Lung (tissue), 12 donors: ENCODE results near the gene VAV1. TPM values are rescaled to one million over a fixed set of nuclear protein-coding genes. Genes with fewer than 3 reads are reported as not detected.

Source experiments
- ATAC-seq: fragments of 200-7000 bp; cut with Tn5 transposase; one replicate; pipeline ENCODE4 v1.9.1; 2020; ENCODE audit warnings: moderate number of reproducible peaks; ENCODE audit not compliant: insufficient read depth, low FRiP score
- DNase-seq, 3 donors: peaks; one replicate each; pipeline ENCODE4 v3.0.0-alpha.2; 2013 to 2017
- H3K27ac ChIP-seq, 2 donors: one replicate each; pipeline ENCODE4 v1.5.1; 2013; ENCODE audit warnings: mild to moderate bottlenecking in 2 of 2, moderate library complexity in 2 of 2, control low read depth in 1 of 2, inconsistent platforms in 1 of 2, low read depth in 1 of 2, low read length in 1 of 2
- H3K27me3 ChIP-seq, 3 donors: one replicate each; pipeline ENCODE4 v1.5.1; 2013; ENCODE audit warnings: low read length in 2 of 3; ENCODE audit not compliant: control insufficient read depth in 3 of 3, insufficient read depth in 3 of 3
- H3K36me3 ChIP-seq, 4 donors: one replicate each; pipeline ENCODE4 v1.5.1; 2013; ENCODE audit warnings: low read length in 4 of 4, mild to moderate bottlenecking in 1 of 4, moderate library complexity in 1 of 4; ENCODE audit not compliant: control insufficient read depth in 4 of 4, insufficient read depth in 4 of 4
- H3K4me1 ChIP-seq, 5 donors: one replicate each; pipeline ENCODE4 v1.5.1; 2013; ENCODE audit warnings: low read length in 5 of 5, mild to moderate bottlenecking in 2 of 5, moderate library complexity in 1 of 5; ENCODE audit not compliant: control insufficient read depth in 5 of 5, insufficient read depth in 5 of 5
- H3K4me3 ChIP-seq: one replicate; pipeline ENCODE4 v1.5.1; 2013; ENCODE audit warnings: mild to moderate bottlenecking, control low read depth, moderate library complexity
- H3K9ac ChIP-seq, 2 donors: one replicate each; pipeline ENCODE4 v1.5.1; 2013; ENCODE audit warnings: low read length in 2 of 2, control low read depth in 1 of 2; ENCODE audit not compliant: insufficient read depth in 1 of 2
- H3K9me3 ChIP-seq, 4 donors: one replicate each; pipeline ENCODE4 v1.5.1; 2013; ENCODE audit warnings: low read length in 3 of 4, mild to moderate bottlenecking in 1 of 4, moderate library complexity in 1 of 4; ENCODE audit not compliant: control insufficient read depth in 4 of 4, insufficient read depth in 3 of 4
- CTCF ChIP-seq: IDR thresholded peaks from 2 replicates; pipeline ENCODE4 v1.5.1; 2012; ENCODE audit warnings: mild to moderate bottlenecking; ENCODE audit errors: control extremely low read depth, extremely low read depth
- WGBS, 2 donors: extraction: QIAGEN DNeasy Blood & Tissue Kit; methylation state at CpG; one replicate each; pipeline ENCODE4 v1.1.7; 2013; 5-methylcytosine and 5-hydroxymethylcytosine counted together
- polyA plus RNA-seq, 2 donors: library from polyadenylated mRNA; stranded (reverse); fragments of 200-250 nt; gene quantifications; one replicate each; pipeline ENCODE4 v1.2.1, GENCODE V29; 2013
- total RNA-seq, 2 donors: library from RNA; depleted of rRNA in 1 of 2; stranded (reverse); fragments of >200 nt in 1 of 2; gene quantifications; one replicate each; pipeline ENCODE4 v1.2.1, GENCODE V29; 2014 to 2021
- donor health status: control.
- donor health status: control.
- donor health status: Bipolar disorder and iron deficiency.
- donor health status: healthy.
- donor health status: DM: yes; HTN: yes; CAD: no.

Gene VAV1
- total and polyA plus RNA-seq, 4 donors: 8.7 to 60.8 (median 21.9) TPM

- ATAC-seq (no peak), DNase-seq (no peak)
- no peak for TF ChIP-seq CTCF
- H3K27me3 ChIP-seq: no peaks in the 10 kb centered on the region
- no peaks in the 10 kb centered on the region for H3K9me3 ChIP-seq
- no peak overlapping the region for H3K4me3 ChIP-seq
- H3K36me3 ChIP-seq: no peaks in the 10 kb centered on the region
- H3K4me1 ChIP-seq: peaks cover 0 to 5% (median 0%) of the 10 kb centered on the region in 5 donors
- 81 to 86% methylated on average over 4 of the region's 4 CpGs for WGBS, 2 donors
- H3K9ac ChIP-seq: peak overlapping the region in 1 of 2 donors; percentile 5
- H3K27ac ChIP-seq: no peak overlapping the region
Observed at GRCh38 chr19:6778386-6778785, 5.9 kb downstream of the VAV1 start.

- ATAC-seq (no peak), DNase-seq (peak in 1 of 3 donors; percentile 61)
- TF ChIP-seq CTCF: no peak
- Histone ChIP-seq H3K9ac (no peak overlapping the region), H3K9me3 (no peaks in the 10 kb centered on the region), H3K36me3 (no peaks in the 10 kb centered on the region), H3K4me3 (no peak overlapping the region), H3K4me1 (peaks cover 0 to 4% (median 0%) of the 10 kb centered on the region in 5 donors), H3K27me3 (no peaks in the 10 kb centered on the region), H3K27ac (no peak overlapping the region)
- WGBS, 2 donors: 75% methylated on average over 4 of the region's 4 CpGs
Observed at GRCh38 chr19:6779206-6779605, 6.7 kb downstream of the VAV1 start.

- H3K27ac ChIP-seq: no peak overlapping the region
- no peak for DNase-seq
- no peaks in the 10 kb centered on the region for H3K27me3 ChIP-seq
- WGBS, 2 donors: 83 to 94% methylated on average over 4 of the region's 4 CpGs
- peaks cover 0 to 4% (median 0%) of the 10 kb centered on the region in 5 donors for H3K4me1 ChIP-seq
- no peak for TF ChIP-seq CTCF
- no peak overlapping the region for H3K4me3 ChIP-seq
- no peaks in the 10 kb centered on the region for H3K9me3 ChIP-seq
- no peaks in the 10 kb centered on the region for H3K36me3 ChIP-seq
- ATAC-seq: no peak
- H3K9ac ChIP-seq: no peak overlapping the region
Observed at GRCh38 chr19:6787393-6787792, 14.9 kb downstream of the VAV1 start.

- no peak overlapping the region for H3K4me3 ChIP-seq
- no peaks in the 10 kb centered on the region for H3K36me3 ChIP-seq
- H3K9me3 ChIP-seq: no peaks in the 10 kb centered on the region
- no peak overlapping the region for H3K27ac ChIP-seq
- DNase-seq (no peak), ATAC-seq (no peak)
- no peaks in the 10 kb centered on the region for H3K27me3 ChIP-seq
- 76 to 86% methylated on average over 4 of the region's 4 CpGs for WGBS, 2 donors
- peaks cover 0 to 4% (median 0%) of the 10 kb centered on the region in 5 donors for H3K4me1 ChIP-seq
- no peak overlapping the region for H3K9ac ChIP-seq
- TF ChIP-seq CTCF: no peak
Observed at GRCh38 chr19:6788896-6789295, 16.4 kb downstream of the VAV1 start.
